ENCODE measurements around the gene MYB. TPM values are rescaled to one million over a fixed set of nuclear protein-coding genes. Genes with fewer than 3 reads are reported as not detected.

MYB gene
- total and polyA plus RNA-seq, 7 experiments from 2014 or later: 2.1 to 33.3 (median 16.5) TPM

DNA sequence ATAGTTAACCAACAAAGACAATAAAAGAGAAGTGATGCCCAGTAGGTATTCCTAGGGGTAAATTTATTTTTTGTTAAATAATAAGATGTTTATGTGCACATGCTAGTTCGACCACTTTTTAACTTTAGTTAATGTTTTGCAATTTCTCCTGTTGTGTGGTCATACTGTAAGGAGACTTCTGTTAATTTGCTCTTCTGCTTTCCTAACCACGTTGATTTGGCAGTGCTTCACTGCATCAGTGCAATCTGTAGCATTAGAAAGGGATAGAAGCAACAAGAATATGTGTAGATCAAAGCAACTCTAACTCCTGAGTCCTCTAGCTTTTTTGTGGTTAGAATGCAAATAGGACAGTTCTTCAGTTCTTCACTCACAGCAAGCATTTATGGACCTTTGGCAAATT is 13.9 kb downstream of the MYB start:
- peak; percentile 68 for ATAC-seq

GRCh38 chr6:135195522-135195921 is 14.4 kb downstream of the MYB start:
- H3K9me3 ChIP-seq (ENCODE audit: control insufficient read depth in 2 of 3, low read length in 3 of 3): no peaks in the 10 kb centered on the region
- H3K4me3 Mint-ChIP-seq: peak overlapping the region in 2 of 10 donors; percentile 4 to 11
- H3K27ac Mint-ChIP-seq: peak overlapping the region in 2 of 9 donors; percentile 10 to 32
- H3K36me3 ChIP-seq (ENCODE audit: control insufficient read depth in 2 of 3, insufficient read depth in 3 of 3, low read length in 3 of 3): peaks cover 0 to 27% (median 0%) of the 10 kb centered on the region in 3 experiments
- H3K4me3 ChIP-seq (ENCODE audit: low read length): no peak overlapping the region
- intact Hi-C loops (cut with micrococcal nuclease): no loop called here
- DNase-seq: no peak
- H3K27me3 Mint-ChIP-seq: no peaks in the 10 kb centered on the region
- peaks cover 6 to 36% (median 17%) of the 10 kb centered on the region in 7 donors for H3K4me1 Mint-ChIP-seq
- CTCF ChIA-PET: no interaction called here
- peak; percentile 44 for ATAC-seq
- H3K4me1 ChIP-seq (ENCODE audit: control insufficient read depth in 2 of 2, insufficient read depth in 2 of 2, low read length in 2 of 2): no peaks in the 10 kb centered on the region
- POLR2A ChIA-PET: no interaction called here
- H3K27me3 ChIP-seq (ENCODE audit: control insufficient read depth in 2 of 2, insufficient read depth in 2 of 2, low read length in 2 of 2): no peaks in the 10 kb centered on the region
- H3K9me3 Mint-ChIP-seq: peaks cover 0 to 2% (median 0%) of the 10 kb centered on the region in 11 donors
- peaks cover 27 to 53% (median 48%) of the 10 kb centered on the region in 5 donors for H3K36me3 Mint-ChIP-seq
- H3K27ac ChIP-seq (ENCODE audit: low read depth, low read length): no peak overlapping the region

More for the DNA sequence above, 13.9 kb downstream of the MYB start:
- peaks cover 27 to 49% (median 46%) of the 10 kb centered on the region in 5 donors for H3K36me3 Mint-ChIP-seq
- peaks cover 6 to 37% (median 17%) of the 10 kb centered on the region in 7 donors for H3K4me1 Mint-ChIP-seq
- no peak overlapping the region for H3K4me3 Mint-ChIP-seq
- no peak overlapping the region for H3K27ac Mint-ChIP-seq
- Histone ChIP-seq H3K4me3 (ENCODE audit: low read length) (no peak overlapping the region), H3K9me3 (ENCODE audit: control insufficient read depth in 2 of 3, low read length in 3 of 3) (no peaks in the 10 kb centered on the region), H3K27me3 (ENCODE audit: control insufficient read depth in 2 of 2, insufficient read depth in 2 of 2, low read length in 2 of 2) (no peaks in the 10 kb centered on the region), H3K36me3 (ENCODE audit: control insufficient read depth in 2 of 3, insufficient read depth in 3 of 3, low read length in 3 of 3) (peaks cover 0 to 30% (median 0%) of the 10 kb centered on the region in 3 experiments), H3K4me1 (ENCODE audit: control insufficient read depth in 2 of 2, insufficient read depth in 2 of 2, low read length in 2 of 2) (no peaks in the 10 kb centered on the region), H3K27ac (ENCODE audit: low read depth, low read length) (no peak overlapping the region)
- intact Hi-C loops (cut with micrococcal nuclease): no loop called here
- ChIA-PET CTCF (interaction anchor here (1.0 kb wide), 1 partner anchor 12 kb away, joined by 3 read pairs; no protein-coding TSS in a partner anchor), POLR2A (no interaction called here)
- no peaks in the 10 kb centered on the region for H3K27me3 Mint-ChIP-seq
- peaks cover 0 to 2% (median 0%) of the 10 kb centered on the region in 11 donors for H3K9me3 Mint-ChIP-seq
- no peak for DNase-seq

GRCh38 chr6:135196739-135197510 is 15.8 kb downstream of the MYB start:
- Mint-ChIP-seq H3K27ac (peak overlapping the region in 1 of 9 donors; percentile 72), H3K4me1 (peaks cover 6 to 35% (median 17%) of the 10 kb centered on the region in 7 donors), H3K27me3 (no peaks in the 10 kb centered on the region), H3K4me3 (peak overlapping the region in 2 of 10 donors; percentile 4 to 50), H3K36me3 (peaks cover 27 to 50% (median 49%) of the 10 kb centered on the region in 5 donors), H3K9me3 (peaks cover 0 to 2% (median 0%) of the 10 kb centered on the region in 11 donors)
- CTCF ChIA-PET: no interaction called here
- intact Hi-C loops (cut with micrococcal nuclease): no loop called here
- no peak overlapping the region for H3K27ac ChIP-seq (ENCODE audit: low read depth, low read length)
- DNase-seq (peak in 1 of 9 donors; percentile 36), ATAC-seq (no peak)
- H3K9me3 ChIP-seq (ENCODE audit: control insufficient read depth in 2 of 3, low read length in 3 of 3): no peaks in the 10 kb centered on the region
- no peak overlapping the region for H3K4me3 ChIP-seq (ENCODE audit: low read length)
- H3K27me3 ChIP-seq (ENCODE audit: control insufficient read depth in 2 of 2, insufficient read depth in 2 of 2, low read length in 2 of 2): no peaks in the 10 kb centered on the region
- H3K36me3 ChIP-seq (ENCODE audit: control insufficient read depth in 2 of 3, insufficient read depth in 3 of 3, low read length in 3 of 3): peaks cover 0 to 27% (median 0%) of the 10 kb centered on the region in 3 experiments
- no peaks in the 10 kb centered on the region for H3K4me1 ChIP-seq (ENCODE audit: control insufficient read depth in 2 of 2, insufficient read depth in 2 of 2, low read length in 2 of 2)
- POLR2A ChIA-PET: interaction anchor here (0.9 kb wide), 1 partner anchor 13 kb away, joined by 3 read pairs; no protein-coding TSS in a partner anchor

DNA sequence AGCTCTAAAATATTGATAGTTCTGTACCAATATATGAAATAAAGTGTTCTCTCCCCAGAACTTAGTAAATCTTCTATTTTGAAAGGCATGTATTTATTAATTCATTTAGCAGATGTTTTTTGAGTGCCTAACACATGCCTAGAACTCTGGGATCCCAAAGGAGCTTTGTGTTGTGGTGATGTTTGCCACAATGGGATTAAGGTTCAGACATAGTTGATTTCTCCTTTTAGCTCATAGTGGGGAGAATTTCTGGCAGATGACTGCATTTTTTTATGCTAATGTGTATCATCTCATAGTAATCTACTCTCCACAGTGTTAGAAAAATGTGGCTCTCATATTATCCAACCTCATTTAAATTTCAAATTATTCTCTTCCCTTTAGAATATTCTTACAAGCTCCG is 21.7 kb downstream of the MYB start:
- H3K4me1 Mint-ChIP-seq: peaks cover 0 to 5% (median 0%) of the 10 kb centered on the region in 7 donors
- intact Hi-C loops (cut with micrococcal nuclease): no loop called here

GRCh38 chr6:135204951-135205350 is 23.8 kb downstream of the MYB start:
- intact Hi-C loops (cut with micrococcal nuclease): no loop called here
- peaks cover 0 to 29% (median 17%) of the 10 kb centered on the region in 5 donors for H3K36me3 Mint-ChIP-seq
- Histone ChIP-seq H3K9me3 (ENCODE audit: control insufficient read depth in 2 of 3, low read length in 3 of 3) (no peaks in the 10 kb centered on the region), H3K4me1 (ENCODE audit: control insufficient read depth in 2 of 2, insufficient read depth in 2 of 2, low read length in 2 of 2) (peaks cover 0 to 4% of the 10 kb centered on the region in 2 donors), H3K4me3 (ENCODE audit: low read length) (no peak overlapping the region), H3K27me3 (ENCODE audit: control insufficient read depth in 2 of 2, insufficient read depth in 2 of 2, low read length in 2 of 2) (no peaks in the 10 kb centered on the region), H3K36me3 (ENCODE audit: control insufficient read depth in 2 of 3, insufficient read depth in 3 of 3, low read length in 3 of 3) (peaks cover 0 to 9% (median 0%) of the 10 kb centered on the region in 3 experiments), H3K27ac (ENCODE audit: low read depth, low read length) (no peak overlapping the region)
- DNase-seq: no peak
- H3K27ac Mint-ChIP-seq: peak overlapping the region in 2 of 9 donors; percentile 33 to 56
- H3K9me3 Mint-ChIP-seq: no peaks in the 10 kb centered on the region
- ATAC-seq: no peak
- CTCF ChIA-PET: interaction anchor here (1.3 kb wide), 1 partner anchor 10 kb away, joined by 3 read pairs; no protein-coding TSS in a partner anchor
- H3K4me1 Mint-ChIP-seq: peaks cover 0 to 13% (median 9%) of the 10 kb centered on the region in 7 donors
- no peak overlapping the region for H3K4me3 Mint-ChIP-seq
- POLR2A ChIA-PET: interaction anchor here (1.4 kb wide), 1 partner anchor 156 kb away, joined by 3 read pairs; no protein-coding TSS in a partner anchor
- H3K27me3 Mint-ChIP-seq: no peaks in the 10 kb centered on the region

More for the DNA sequence above, 21.7 kb downstream of the MYB start:
- Histone ChIP-seq H3K9me3 (ENCODE audit: control insufficient read depth in 2 of 3, low read length in 3 of 3) (no peaks in the 10 kb centered on the region), H3K27ac (ENCODE audit: low read depth, low read length) (no peak overlapping the region), H3K4me3 (ENCODE audit: low read length) (no peak overlapping the region), H3K36me3 (ENCODE audit: control insufficient read depth in 2 of 3, insufficient read depth in 3 of 3, low read length in 3 of 3) (peaks cover 0 to 9% (median 0%) of the 10 kb centered on the region in 3 experiments), H3K27me3 (ENCODE audit: control insufficient read depth in 2 of 2, insufficient read depth in 2 of 2, low read length in 2 of 2) (no peaks in the 10 kb centered on the region), H3K4me1 (ENCODE audit: control insufficient read depth in 2 of 2, insufficient read depth in 2 of 2, low read length in 2 of 2) (no peaks in the 10 kb centered on the region)
- CTCF ChIA-PET: interaction anchor here (0.6 kb wide), 1 partner anchor 1139 kb away, joined by 3 read pairs; no protein-coding TSS in a partner anchor
- Mint-ChIP-seq H3K36me3 (peaks cover 0 to 24% (median 17%) of the 10 kb centered on the region in 5 donors), H3K27ac (peak overlapping the region in 1 of 9 donors; percentile 55), H3K27me3 (no peaks in the 10 kb centered on the region), H3K4me3 (no peak overlapping the region), H3K9me3 (no peaks in the 10 kb centered on the region)
- POLR2A ChIA-PET: interaction anchor here (0.6 to 0.9 kb wide), 3 partner anchors 10 to 183 kb away, joined by 3 to 4 read pairs (median 3); no protein-coding TSS in a partner anchor
- DNase-seq (no peak), ATAC-seq (no peak)

DNA sequence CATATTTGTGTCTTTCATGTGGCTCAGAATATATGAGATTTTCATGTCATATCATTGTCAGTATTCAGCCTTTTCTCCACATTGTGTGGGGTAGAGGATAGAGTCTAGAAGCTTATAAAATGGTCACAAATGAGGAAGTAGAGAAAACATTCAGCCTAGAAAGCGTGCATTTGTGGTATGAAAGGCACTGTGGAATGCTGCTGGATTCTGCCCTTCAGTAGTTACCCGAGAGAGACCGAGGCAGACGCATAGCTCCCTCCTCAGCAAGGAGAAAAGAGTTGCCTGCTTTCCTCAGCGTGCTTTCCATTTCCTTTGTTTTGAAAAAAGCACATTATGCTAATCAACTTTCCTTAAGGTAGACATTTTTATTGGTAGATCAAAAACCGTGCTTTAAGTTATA is 28.7 kb downstream of the MYB start:
- peaks cover 0 to 26% of the 10 kb centered on the region in 2 donors for H3K4me1 ChIP-seq (ENCODE audit: control insufficient read depth in 2 of 2, insufficient read depth in 2 of 2, low read length in 2 of 2)
- no peaks in the 10 kb centered on the region for H3K27me3 Mint-ChIP-seq
- peaks cover 0 to 29% (median 5%) of the 10 kb centered on the region in 5 donors for H3K36me3 Mint-ChIP-seq
- DNase-seq: peak in 6 of 9 donors; percentile 35 to 61 (median 48)
- H3K4me1 Mint-ChIP-seq: peaks cover 16 to 48% (median 40%) of the 10 kb centered on the region in 7 donors
- no peaks in the 10 kb centered on the region for H3K9me3 ChIP-seq (ENCODE audit: control insufficient read depth in 2 of 3, low read length in 3 of 3)
- no peaks in the 10 kb centered on the region for H3K27me3 ChIP-seq (ENCODE audit: control insufficient read depth in 2 of 2, insufficient read depth in 2 of 2, low read length in 2 of 2)
- H3K4me3 ChIP-seq (ENCODE audit: low read length): peak overlapping the region; percentile 48
- POLR2A ChIA-PET: interaction anchor here (0.8 to 1.8 kb wide), 2 partner anchors 14 to 73 kb away, joined by 3 to 6 read pairs; no protein-coding TSS in a partner anchor
- peak overlapping the region; percentile 67 to 93 (median 86) for H3K4me3 Mint-ChIP-seq
- H3K9me3 Mint-ChIP-seq: no peaks in the 10 kb centered on the region
- peak overlapping the region; percentile 87 to 97 (median 91) for H3K27ac Mint-ChIP-seq
- CTCF ChIA-PET: interaction anchor here (0.5 to 2.2 kb wide), 2 partner anchors 47 to 590 kb away, joined by 3 to 4 read pairs; no protein-coding TSS in a partner anchor
- peak; percentile 66 for ATAC-seq
- H3K36me3 ChIP-seq (ENCODE audit: control insufficient read depth in 2 of 3, insufficient read depth in 3 of 3, low read length in 3 of 3): no peaks in the 10 kb centered on the region
- intact Hi-C loops (cut with micrococcal nuclease): loop anchor here (1.0 to 10.0 kb wide), 4 partner anchors 14 to 1255 kb away; partner anchors contain the start of gene TBPL1 (in 1 of the 2)
- H3K27ac ChIP-seq (ENCODE audit: low read depth, low read length): peak overlapping the region; percentile 61
